HEK293T (cell line): Measurements from ENCODE around the gene PLLP.

Experiments
- BHLHE40 ChIP-seq: fragments of 450-650 bp; IDR thresholded peaks from 2 replicates; pipeline ENCODE4 v1.6.1; 2016; ENCODE audit warnings: mild to moderate bottlenecking, moderate library complexity, borderline replicate concordance
- CTBP1 ChIP-seq: fragments of 450-650 bp; IDR thresholded peaks from 2 replicates; pipeline ENCODE4 v1.6.1; 2016; ENCODE audit warnings: borderline replicate concordance
- FOXA1 ChIP-seq: fragments of 450-650 bp; IDR thresholded peaks from 2 replicates; pipeline ENCODE4 v1.6.1; 2016; ENCODE audit warnings: mild to moderate bottlenecking
- FOXK2 ChIP-seq: fragments of 450-650 bp; IDR thresholded peaks from 2 replicates; pipeline ENCODE4 v1.6.1; 2016; ENCODE audit warnings: mild to moderate bottlenecking
- FOXM1 ChIP-seq: fragments of 450-650 bp; IDR thresholded peaks from 2 replicates; pipeline ENCODE4 v1.6.1; 2017; ENCODE audit warnings: mild to moderate bottlenecking, borderline replicate concordance
- HDGF ChIP-seq: fragments of 450-650 bp; IDR thresholded peaks from 2 replicates; pipeline ENCODE4 v1.6.1; 2017; ENCODE audit warnings: antibody characterized with exemption, borderline replicate concordance
- LEF1 ChIP-seq: fragments of 450-650 bp; IDR thresholded peaks from 2 replicates; pipeline ENCODE4 v1.6.1; 2017; ENCODE audit warnings: mild to moderate bottlenecking, borderline replicate concordance
- NFRKB ChIP-seq: fragments of 450-650 bp; IDR thresholded peaks from 2 replicates; pipeline ENCODE4 v1.6.1; 2016; ENCODE audit warnings: mild to moderate bottlenecking, moderate library complexity
- PKNOX1 ChIP-seq: fragments of 450-650 bp; IDR thresholded peaks from 2 replicates; pipeline ENCODE4 v1.6.1; 2016
- SP1 ChIP-seq: fragments of 450-650 bp; IDR thresholded peaks from 2 replicates; pipeline ENCODE4 v1.6.1; 2017
- SUZ12 ChIP-seq: fragments of 450-650 bp; IDR thresholded peaks from 2 replicates; pipeline ENCODE4 v1.6.1; 2016; ENCODE audit warnings: mild to moderate bottlenecking
- ZNF384 ChIP-seq: fragments of 450-650 bp; IDR thresholded peaks from 2 replicates; pipeline ENCODE4 v1.6.1; 2016

- TF ChIP-seq SUZ12 (no peak), FOXK2 (no peak), FOXM1 (no peak), NFRKB (no peak), SP1 (no peak), HDGF (no peak), CTBP1 (no peak), BHLHE40 (no peak), LEF1 (no peak), FOXA1 (no peak), PKNOX1 (no peak), ZNF384 (no peak)
Measured at GRCh38 chr16:57244463-57244766, 40.1 kb downstream of the PLLP start.
